Trophoblast cell (in vitro differentiated cells and primary cell): Measurements from ENCODE around the gene SERP2.

Source experiments
- DNase-seq, 2 donors: peaks; one replicate each; pipeline ENCODE4 v3.0.0-alpha.2; 2016
- H2AFZ ChIP-seq: 2 replicates; pipeline ENCODE4 v1.6.1; 2013; ENCODE audit warnings: low read length, moderate library complexity, mild to moderate bottlenecking; ENCODE audit not compliant: insufficient read depth, poor library complexity
- H2AK5ac ChIP-seq: 2 replicates; pipeline ENCODE4 v1.6.1; 2013; ENCODE audit warnings: mild to moderate bottlenecking, low read length
- H2BK120ac ChIP-seq: 2 replicates; pipeline ENCODE4 v1.6.1; 2013; ENCODE audit warnings: low read length, mild to moderate bottlenecking, moderate library complexity; ENCODE audit not compliant: insufficient read depth, poor library complexity
- H2BK12ac ChIP-seq: 2 replicates; pipeline ENCODE4 v1.6.1; 2013; ENCODE audit warnings: mild to moderate bottlenecking, low read length, moderate library complexity
- H2BK5ac ChIP-seq: 2 replicates; pipeline ENCODE4 v1.6.1; 2013; ENCODE audit warnings: low read length, low read depth, moderate library complexity, mild to moderate bottlenecking; ENCODE audit not compliant: poor library complexity
- H3K14ac ChIP-seq: 2 replicates; pipeline ENCODE4 v1.6.1; 2013; ENCODE audit warnings: mild to moderate bottlenecking, low read length
- H3K18ac ChIP-seq: 2 replicates; pipeline ENCODE4 v1.6.1; 2013; ENCODE audit warnings: mild to moderate bottlenecking, low read length
- H3K23ac ChIP-seq: 2 replicates; pipeline ENCODE4 v1.6.1; 2013; ENCODE audit warnings: low read length
- H3K27ac ChIP-seq: 2 replicates; pipeline ENCODE4 v1.5.1; 2013; ENCODE audit warnings: low read depth, mild to moderate bottlenecking, inconsistent platforms, low read length, moderate library complexity
- H3K27me3 ChIP-seq: 2 replicates; pipeline ENCODE4 v1.6.1; 2013; ENCODE audit warnings: inconsistent platforms, mild to moderate bottlenecking, low read length, moderate library complexity; ENCODE audit not compliant: insufficient read depth
- H3K36me3 ChIP-seq, 2 experiments: 1 replicate in 1 of 2; 2 replicates in 1 of 2; pipeline ENCODE4 v1.6.1; 2013; ENCODE audit warnings: low read length in 2 of 2, mild to moderate bottlenecking in 2 of 2, moderate library complexity in 1 of 2; ENCODE audit not compliant: insufficient read depth in 2 of 2, control insufficient read depth in 1 of 2
- H3K4ac ChIP-seq: 2 replicates; pipeline ENCODE4 v1.6.1; 2013; ENCODE audit warnings: low read depth, mild to moderate bottlenecking, low read length, moderate library complexity
- H3K4me1 ChIP-seq, 2 experiments: 1 replicate in 1 of 2; 2 replicates in 1 of 2; pipeline ENCODE4 v1.6.1; 2013; ENCODE audit warnings: low read length in 2 of 2, mild to moderate bottlenecking in 2 of 2, moderate library complexity in 1 of 2; ENCODE audit not compliant: insufficient read depth in 2 of 2, control insufficient read depth in 1 of 2
- H3K4me2 ChIP-seq: 2 replicates; pipeline ENCODE4 v1.6.1; 2013; ENCODE audit warnings: inconsistent platforms, mild to moderate bottlenecking, low read length, moderate library complexity
- H3K4me3 ChIP-seq: 2 replicates; pipeline ENCODE4 v1.5.1; 2013; ENCODE audit warnings: mild to moderate bottlenecking, low read depth, low read length, inconsistent platforms
- H3K79me1 ChIP-seq: one replicate; pipeline ENCODE4 v1.6.1; 2013; ENCODE audit warnings: low read length
- H3K79me2 ChIP-seq: 2 replicates; pipeline ENCODE4 v1.6.1; 2013; ENCODE audit warnings: low read length, mild to moderate bottlenecking; ENCODE audit not compliant: control insufficient read depth, insufficient read depth, poor library complexity
- H3K9ac ChIP-seq: 2 replicates; pipeline ENCODE4 v1.6.1; 2013; ENCODE audit warnings: mild to moderate bottlenecking, low read length
- H3K9me3 ChIP-seq: 2 replicates; pipeline ENCODE4 v1.6.1; 2013; ENCODE audit warnings: low read depth, mild to moderate bottlenecking, control low read depth, inconsistent platforms, low read length; ENCODE audit not compliant: insufficient read depth
- H4K12ac ChIP-seq: 2 replicates; pipeline ENCODE4 v1.6.1; 2013; ENCODE audit warnings: low read depth, mild to moderate bottlenecking, low read length, moderate library complexity
- H4K8ac ChIP-seq: 2 replicates; pipeline ENCODE4 v1.6.1; 2013; ENCODE audit warnings: low read depth, mild to moderate bottlenecking, low read length, moderate library complexity
- H4K91ac ChIP-seq: one replicate; pipeline ENCODE4 v1.6.1; 2013; ENCODE audit warnings: low read depth, mild to moderate bottlenecking, low read length, moderate library complexity
- WGBS: extraction: QIAGEN DNeasy Blood & Tissue Kit; methylation state at CpG from one replicate; pipeline ENCODE4 v1.1.7; 2013; ENCODE audit warnings: missing lambda C conversion rate; ENCODE audit not compliant: insufficient read length, insufficient coverage; ENCODE audit errors: extremely low coverage; 5-methylcytosine and 5-hydroxymethylcytosine counted together

Gene SERP2

GRCh38 chr13:44409595-44409994 is 36.0 kb downstream of the SERP2 start:
- Histone ChIP-seq H2BK5ac (no peak overlapping the region), H3K27ac (no peak overlapping the region), H3K23ac (no peak overlapping the region), H4K8ac (no peak overlapping the region), H3K4me2 (no peak overlapping the region), H2BK120ac (no peak overlapping the region), H3K36me3 (no peaks in the 10 kb centered on the region), H2BK12ac (peak overlapping the region; percentile 41), H3K9ac (no peak overlapping the region), H3K18ac (no peak overlapping the region), H3K9me3 (peaks cover 2% of the 10 kb centered on the region), H3K14ac (no peak overlapping the region), H3K4me3 (no peak overlapping the region), H3K27me3 (no peaks in the 10 kb centered on the region), H4K12ac (no peak overlapping the region), H3K79me2 (no peaks in the 10 kb centered on the region), H3K4me1 (peaks cover 6 to 11% of the 10 kb centered on the region in 2 experiments), H3K4ac (no peak overlapping the region), H2AFZ (no peak overlapping the region), H4K91ac (no peak overlapping the region), H2AK5ac (peak overlapping the region; percentile 26), H3K79me1 (peaks cover 10% of the 10 kb centered on the region)
- no CpG with 5 or more reads among the region's 4 CpGs for WGBS
- no peak for DNase-seq

DNA sequence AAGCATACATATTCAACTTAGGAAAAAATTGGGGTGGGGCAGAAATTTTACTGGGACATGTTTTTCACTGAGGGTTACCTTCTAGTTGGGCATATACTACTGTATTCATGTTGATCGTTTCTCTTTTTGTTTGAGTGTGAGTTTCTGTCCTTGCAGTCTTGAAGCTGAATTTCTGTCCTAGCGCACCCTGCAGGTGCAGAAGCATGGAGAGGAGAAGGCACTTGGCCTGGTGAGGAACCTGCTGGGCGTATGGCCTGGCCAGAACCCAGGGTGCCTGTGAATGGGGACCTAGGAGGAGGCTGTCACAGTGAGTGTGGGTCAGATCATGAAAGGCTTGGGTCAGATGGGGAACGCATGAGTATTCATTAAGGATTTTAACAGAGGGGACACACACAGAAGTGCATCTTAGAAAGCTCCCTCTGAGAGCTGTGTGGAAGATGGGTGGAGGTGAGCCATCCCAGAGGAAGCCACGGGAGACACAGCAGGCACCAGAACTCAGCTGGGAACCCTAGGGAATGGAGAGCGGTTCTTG is 36.8 kb downstream of the SERP2 start:
- Histone ChIP-seq H4K12ac (no peak overlapping the region), H2AK5ac (no peak overlapping the region), H3K79me1 (peaks cover 3% of the 10 kb centered on the region), H3K27me3 (no peaks in the 10 kb centered on the region), H3K9me3 (peaks cover 2% of the 10 kb centered on the region), H3K23ac (no peak overlapping the region), H4K8ac (no peak overlapping the region), H3K27ac (no peak overlapping the region), H3K14ac (no peak overlapping the region), H2BK5ac (no peak overlapping the region), H2BK120ac (no peak overlapping the region), H2AFZ (no peak overlapping the region), H3K4me1 (peaks cover under 1 to 5% of the 10 kb centered on the region in 2 experiments), H3K79me2 (no peaks in the 10 kb centered on the region), H3K4me3 (no peak overlapping the region), H2BK12ac (no peak overlapping the region), H3K18ac (no peak overlapping the region), H4K91ac (no peak overlapping the region), H3K9ac (no peak overlapping the region), H3K36me3 (no peaks in the 10 kb centered on the region), H3K4me2 (no peak overlapping the region), H3K4ac (no peak overlapping the region)
- no CpG with 5 or more reads among the region's 6 CpGs for WGBS
- no peak for DNase-seq

DNA sequence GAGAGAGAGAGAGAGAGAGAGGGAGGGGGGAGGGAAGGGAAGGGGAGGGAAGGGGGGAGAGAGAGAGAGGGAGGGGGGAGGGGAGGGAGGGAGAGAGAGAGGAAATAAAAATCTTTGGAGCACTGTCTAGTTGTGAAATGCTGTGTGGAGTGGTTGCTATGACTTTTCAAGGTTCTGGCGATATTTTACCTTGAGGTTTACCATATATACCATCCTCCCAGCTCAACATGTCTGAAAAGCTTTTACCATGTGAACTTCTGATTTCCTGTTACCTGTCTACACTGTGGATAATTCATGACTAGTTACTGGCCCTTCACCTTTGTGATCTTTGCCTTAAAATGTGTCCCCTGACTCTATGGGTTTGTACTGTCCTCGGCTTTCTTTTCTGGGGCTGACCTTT is 38.2 kb downstream of the SERP2 start:
- H4K12ac ChIP-seq: no peak overlapping the region
- H2AFZ ChIP-seq: no peak overlapping the region
- no CpG with 5 or more reads among the region's 2 CpGs for WGBS

DNA sequence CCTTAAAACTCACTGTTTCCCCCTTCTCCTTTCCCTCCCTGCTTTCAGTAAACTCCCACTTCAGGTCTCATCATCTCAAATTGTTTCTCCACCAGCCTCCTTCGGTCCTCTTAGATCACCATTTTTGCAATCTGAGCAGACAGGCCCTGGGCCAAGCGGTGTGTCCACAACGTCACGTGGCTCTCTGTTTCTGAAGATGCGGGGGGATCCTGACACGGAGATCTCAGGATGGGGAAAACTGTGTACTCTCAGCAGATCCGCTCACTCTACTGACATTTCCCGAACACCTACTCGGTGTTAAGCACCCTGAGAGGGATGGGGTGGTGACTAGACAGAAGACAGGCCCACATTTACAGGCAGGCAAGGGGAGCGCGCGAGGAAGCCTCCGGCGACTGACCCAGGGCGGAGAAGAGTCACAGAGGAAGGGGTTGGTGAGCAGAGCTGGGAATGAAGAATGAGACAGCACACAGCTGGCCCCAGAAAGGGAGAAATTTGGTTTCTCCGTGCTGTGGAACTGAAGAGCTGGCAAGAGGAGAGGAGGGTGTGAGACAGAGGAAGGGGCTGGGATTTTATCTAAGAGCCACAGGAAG is 38.8 kb downstream of the SERP2 start:
- no peak overlapping the region for H3K4me3 ChIP-seq
- no CpG with 5 or more reads among the region's 16 CpGs for WGBS

More for the DNA sequence above, 38.2 kb downstream of the SERP2 start:
- no peak overlapping the region for H3K4ac ChIP-seq
- H2BK5ac ChIP-seq: no peak overlapping the region
- H2AK5ac ChIP-seq: no peak overlapping the region
- H3K79me1 ChIP-seq: no peaks in the 10 kb centered on the region
- no peaks in the 10 kb centered on the region for H3K27me3 ChIP-seq
- H3K23ac ChIP-seq: no peak overlapping the region
- H3K9me3 ChIP-seq: peaks cover 2% of the 10 kb centered on the region
- no peak overlapping the region for H3K4me3 ChIP-seq
- H3K4me1 ChIP-seq: peaks cover 0 to 2% of the 10 kb centered on the region in 2 experiments
- no peak overlapping the region for H4K91ac ChIP-seq
- H4K8ac ChIP-seq: no peak overlapping the region
- H3K36me3 ChIP-seq: no peaks in the 10 kb centered on the region
- no peaks in the 10 kb centered on the region for H3K79me2 ChIP-seq
- no peak overlapping the region for H2BK12ac ChIP-seq
- no peak for DNase-seq
- H2BK120ac ChIP-seq: no peak overlapping the region
- no peak overlapping the region for H3K9ac ChIP-seq
- H3K18ac ChIP-seq: no peak overlapping the region
- no peak overlapping the region for H3K4me2 ChIP-seq
- no peak overlapping the region for H3K14ac ChIP-seq
- no peak overlapping the region for H3K27ac ChIP-seq

More for the DNA sequence above, 38.8 kb downstream of the SERP2 start:
- DNase-seq: no peak
- no peak overlapping the region for H2BK12ac ChIP-seq
- H3K27ac ChIP-seq: no peak overlapping the region
- H3K18ac ChIP-seq: no peak overlapping the region
- H2AFZ ChIP-seq: no peak overlapping the region
- H4K91ac ChIP-seq: no peak overlapping the region
- H3K23ac ChIP-seq: no peak overlapping the region
- no peak overlapping the region for H2AK5ac ChIP-seq
- no peak overlapping the region for H2BK5ac ChIP-seq
- peaks cover 1 to 3% of the 10 kb centered on the region in 2 experiments for H3K4me1 ChIP-seq
- no peaks in the 10 kb centered on the region for H3K79me2 ChIP-seq
- H3K4ac ChIP-seq: no peak overlapping the region
- H2BK120ac ChIP-seq: no peak overlapping the region
- H3K36me3 ChIP-seq: no peaks in the 10 kb centered on the region
- peaks cover 2% of the 10 kb centered on the region for H3K9me3 ChIP-seq
- no peak overlapping the region for H3K14ac ChIP-seq
- H3K27me3 ChIP-seq: no peaks in the 10 kb centered on the region
- H3K4me2 ChIP-seq: no peak overlapping the region
- no peak overlapping the region for H4K8ac ChIP-seq
- H3K9ac ChIP-seq: no peak overlapping the region
- H3K79me1 ChIP-seq: no peaks in the 10 kb centered on the region
- no peak overlapping the region for H4K12ac ChIP-seq
